Subcutaneous abdominal adipose tissue (tissue), 5 donors: Measurements from ENCODE around the gene CFHR5.

Source experiments
- H3K27ac ChIP-seq: one replicate; pipeline ENCODE4 v1.7.0; 2013; ENCODE audit warnings: low read depth, mild to moderate bottlenecking, inconsistent platforms, low read length, moderate library complexity
- H3K27me3 ChIP-seq, 5 donors: one replicate each; pipeline ENCODE4 v1.7.0; 2013; ENCODE audit warnings: low read length in 5 of 5, inconsistent platforms in 1 of 5; ENCODE audit not compliant: control insufficient read depth in 5 of 5, insufficient read depth in 4 of 5
- H3K36me3 ChIP-seq, 5 donors: one replicate each; pipeline ENCODE4 v1.7.0; 2013; ENCODE audit warnings: low read length in 5 of 5; ENCODE audit not compliant: control insufficient read depth in 5 of 5, insufficient read depth in 5 of 5
- H3K4me1 ChIP-seq, 5 donors: one replicate each; pipeline ENCODE4 v1.7.0; 2013; ENCODE audit warnings: low read length in 5 of 5, mild to moderate bottlenecking in 3 of 5, moderate library complexity in 1 of 5; ENCODE audit not compliant: control insufficient read depth in 5 of 5, insufficient read depth in 5 of 5
- H3K4me3 ChIP-seq, 5 donors: one replicate each; pipeline ENCODE4 v1.7.0; 2013; ENCODE audit warnings: low read length in 5 of 5, low read depth in 1 of 5
- H3K9ac ChIP-seq, 5 donors: one replicate each; pipeline ENCODE4 v1.7.0; 2013; ENCODE audit warnings: low read length in 5 of 5, mild to moderate bottlenecking in 4 of 5, moderate library complexity in 3 of 5
- H3K9me3 ChIP-seq, 5 donors: one replicate each; pipeline ENCODE4 v1.7.0; 2013; ENCODE audit warnings: low read length in 5 of 5; ENCODE audit not compliant: control insufficient read depth in 5 of 5
- donor health status: healthy.
- donor health status: healthy.
- donor health status: healthy.
- donor health status: healthy.
- donor health status: healthy.

The CFHR5 gene

GRCh38 chr1:197042676-197043341 lies 65.5 kb downstream of the CFHR5 start:
- Histone ChIP-seq H3K9me3 (no peaks in the 10 kb centered on the region), H3K4me3 (no peak overlapping the region), H3K36me3 (no peaks in the 10 kb centered on the region), H3K4me1 (no peaks in the 10 kb centered on the region), H3K9ac (no peak overlapping the region), H3K27ac (no peak overlapping the region), H3K27me3 (no peaks in the 10 kb centered on the region)

GRCh38 chr1:197049100-197049499 lies 71.7 kb downstream of the CFHR5 start:
- Histone ChIP-seq H3K4me3 (no peak overlapping the region), H3K4me1 (no peaks in the 10 kb centered on the region), H3K36me3 (no peaks in the 10 kb centered on the region), H3K27me3 (no peaks in the 10 kb centered on the region), H3K9me3 (no peaks in the 10 kb centered on the region), H3K9ac (no peak overlapping the region), H3K27ac (no peak overlapping the region)
